Neural cell (in vitro differentiated cells): ENCODE data around the gene ZNF561. TPM values are rescaled to one million over a fixed set of nuclear protein-coding genes. Genes with fewer than 3 reads are reported as not detected.
"Not testable (repeated sequence)": the region's sequence is repeated elsewhere in the genome, so short reads cannot be mapped to it uniquely, and the experiment has no call there.

Source experiments
- H2AFZ ChIP-seq: fragments of 200-600, 300-800 bp; sonication (generic), shearing (Covaris generic); 2 replicates; pipeline ENCODE4 v1.6.0; 2014; ENCODE audit warnings: low read depth, mild to moderate bottlenecking, antibody characterized with exemption, low read length, moderate library complexity
- H3F3A ChIP-seq: fragments of 200-600 bp; shearing (Covaris generic); 2 replicates; pipeline ENCODE4 v1.6.1; 2016; ENCODE audit warnings: mild to moderate bottlenecking, moderate library complexity, mixed read lengths, antibody characterized with exemption, low read length; ENCODE audit not compliant: insufficient read depth, poor library complexity, severe bottlenecking
- H3K27ac ChIP-seq: fragments of 200-600, 300-800 bp; sonication (generic), shearing (Covaris generic); 2 replicates; pipeline ENCODE4 v1.5.1; 2014; ENCODE audit warnings: mild to moderate bottlenecking, low read length, moderate library complexity
- H3K27me3 ChIP-seq: fragments of 300-800, 200-600 bp; sonication (generic), shearing (Covaris generic); 2 replicates; pipeline ENCODE4 v1.6.0; 2014; ENCODE audit warnings: mild to moderate bottlenecking, low read depth, low read length, moderate library complexity; ENCODE audit not compliant: insufficient read depth
- H3K36me3 ChIP-seq: fragments of 300-800, 200-600 bp; sonication (generic), shearing (Covaris generic); 2 replicates; pipeline ENCODE4 v1.5.1; 2014; ENCODE audit warnings: mild to moderate bottlenecking, antibody characterized with exemption, low read length, moderate library complexity; ENCODE audit not compliant: insufficient read depth
- H3K4me2 ChIP-seq: fragments of 300-800, 200-600 bp; sonication (generic), shearing (Covaris generic); 2 replicates; pipeline ENCODE4 v1.6.0; 2014; ENCODE audit warnings: mild to moderate bottlenecking, low read length
- H3K4me3 ChIP-seq: fragments of 300-800, 200-600 bp; sonication (generic), shearing (Covaris generic); 2 replicates; pipeline ENCODE4 v1.5.1; 2014; ENCODE audit warnings: mild to moderate bottlenecking, low read length, moderate library complexity
- H3K79me2 ChIP-seq: fragments of 200-600 bp; shearing (Covaris generic); replicated peaks from 2 replicates; pipeline ENCODE4 v1.6.0; 2014; ENCODE audit warnings: mild to moderate bottlenecking, low read length, moderate library complexity; ENCODE audit not compliant: insufficient read depth
- H3K9ac ChIP-seq: fragments of 300-800, 200-600 bp; sonication (generic), shearing (Covaris generic); 2 replicates; pipeline ENCODE4 v1.6.1; 2016; ENCODE audit warnings: mild to moderate bottlenecking, low read length, mixed read lengths
- H3K9me2 ChIP-seq: fragments of 200-600 bp; shearing (Covaris generic); 2 replicates; pipeline ENCODE4 v1.6.1; 2016; ENCODE audit warnings: mild to moderate bottlenecking, low read length, mixed read lengths; ENCODE audit not compliant: insufficient read depth
- H3K9me3 ChIP-seq: fragments of 200-600, 300-800 bp; sonication (generic), shearing (Covaris generic); 2 replicates; pipeline ENCODE4 v1.6.1; 2016; ENCODE audit warnings: mild to moderate bottlenecking, mixed run types, low read length, moderate library complexity, mixed read lengths
- H4K20me1 ChIP-seq: fragments of 200-600 bp; shearing (Covaris generic); 2 replicates; pipeline ENCODE4 v1.6.1; 2016; ENCODE audit warnings: mild to moderate bottlenecking, mixed run types; ENCODE audit not compliant: insufficient read depth
- CTCF ChIP-seq: fragments of 450-650 bp; IDR thresholded peaks from 2 replicates; pipeline ENCODE4 v1.5.1; 2014; ENCODE audit warnings: antibody characterized with exemption, mild to moderate bottlenecking, moderate library complexity; ENCODE audit not compliant: poor library complexity, severe bottlenecking
- EP300 ChIP-seq: fragments of 450-650 bp; conservative IDR thresholded peaks from 2 replicates; pipeline ENCODE4 v1.6.1; 2014; ENCODE audit warnings: antibody characterized with exemption, mild to moderate bottlenecking, moderate library complexity; ENCODE audit not compliant: poor library complexity, severe bottlenecking
- EZH2 ChIP-seq: fragments of 200-600, 300-800 bp; shearing (Covaris generic), sonication (generic); IDR thresholded peaks from 2 replicates; pipeline ENCODE4 v1.6.1; 2014; ENCODE audit warnings: antibody characterized with exemption, low read length, borderline replicate concordance, mild to moderate bottlenecking; ENCODE audit not compliant: insufficient read depth, poor library complexity, severe bottlenecking
- MXI1 ChIP-seq: fragments of 450-650 bp; conservative IDR thresholded peaks from 2 replicates; pipeline ENCODE4 v1.6.1; 2014; ENCODE audit warnings: antibody characterized with exemption, mild to moderate bottlenecking; ENCODE audit not compliant: poor library complexity, severe bottlenecking
- POLR2AphosphoS5 ChIP-seq: IDR thresholded peaks from 2 replicates; pipeline ENCODE4 v1.6.1; 2012
- RAD21 ChIP-seq: fragments of 450-650 bp; conservative IDR thresholded peaks from 2 replicates; pipeline ENCODE4 v1.6.1; 2014; ENCODE audit warnings: antibody characterized with exemption, mild to moderate bottlenecking, moderate library complexity
- REST ChIP-seq: IDR thresholded peaks from 2 replicates; pipeline ENCODE4 v1.6.1; 2012; ENCODE audit warnings: borderline replicate concordance
- SMC3 ChIP-seq: fragments of 450-650 bp; conservative IDR thresholded peaks from 2 replicates; pipeline ENCODE4 v1.6.1; 2014; ENCODE audit warnings: antibody characterized with exemption, mild to moderate bottlenecking, moderate library complexity; ENCODE audit not compliant: poor library complexity
- TAF1 ChIP-seq: IDR thresholded peaks from 2 replicates; pipeline ENCODE4 v1.6.1; 2012; ENCODE audit warnings: low read depth
- polyA plus RNA-seq: library from polyadenylated mRNA; depleted of rRNA; stranded (reverse); fragments of >200 nt; gene quantifications from 2 replicates; pipeline ENCODE4 v1.2.3, GENCODE V29; 2014

The ZNF561 gene
- polyA plus RNA-seq, 1 donor from 2014 or later, result 35.5 TPM

DNA sequence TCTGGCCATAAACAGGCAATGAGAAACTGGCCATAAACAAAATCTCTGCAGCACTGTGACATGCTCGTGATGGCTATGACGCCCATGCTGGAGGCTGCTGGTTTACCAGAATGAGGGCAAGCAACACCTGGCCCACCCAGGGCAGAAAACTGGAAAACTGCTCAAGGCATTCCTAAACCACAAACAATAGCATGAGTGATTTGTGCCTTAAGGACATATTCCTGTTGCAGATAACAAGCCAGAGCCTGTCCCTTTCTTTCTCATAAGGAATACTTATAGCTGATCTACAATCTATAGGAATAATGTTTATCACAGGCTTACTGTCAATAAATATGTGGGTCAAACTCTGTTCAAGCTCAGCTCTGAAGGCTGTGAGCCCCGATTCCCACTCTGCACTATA is 30.4 kb upstream of the ZNF561 start:
- not testable (repeated sequence) for H3K36me3 ChIP-seq, H3K79me2 ChIP-seq, H3K9ac ChIP-seq, H3K9me3 ChIP-seq, H4K20me1 ChIP-seq, H2AFZ ChIP-seq, H3K4me3 ChIP-seq, H3K9me2 ChIP-seq, H3K27ac ChIP-seq, H3F3A ChIP-seq, H3K27me3 ChIP-seq, H3K4me2 ChIP-seq

DNA sequence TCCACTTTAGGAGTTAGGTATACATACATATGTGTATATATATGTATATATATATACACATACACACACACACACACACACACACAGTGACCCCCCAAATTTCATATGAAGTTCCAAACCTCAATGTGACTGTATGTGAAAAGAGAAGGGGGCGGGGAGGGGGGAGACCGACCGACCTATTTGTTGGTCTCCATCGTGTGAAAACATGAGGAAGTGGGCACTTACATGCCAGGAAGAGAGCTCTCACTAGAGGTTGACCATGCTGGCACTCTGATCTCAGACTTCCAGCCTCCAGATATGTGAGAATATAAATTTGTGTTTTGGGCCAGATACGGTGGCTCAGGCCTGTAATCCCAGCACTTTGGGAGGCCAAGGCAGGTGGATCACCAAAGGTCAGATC is 29.3 kb upstream of the ZNF561 start:
- no peak overlapping the region for H3K27ac ChIP-seq
- no peaks in the 10 kb centered on the region for H3F3A ChIP-seq
- TF ChIP-seq CTCF (no peak), SMC3 (no peak), POLR2AphosphoS5 (no peak), MXI1 (no peak), EP300 (no peak), EZH2 (no peak), TAF1 (no peak), RAD21 (no peak), REST (no peak)
- H3K27me3 ChIP-seq, result no peaks in the 10 kb centered on the region
- no peaks in the 10 kb centered on the region for H4K20me1 ChIP-seq
- H3K9me2 ChIP-seq, result no peaks in the 10 kb centered on the region
- no peaks in the 10 kb centered on the region for H3K79me2 ChIP-seq
- no peaks in the 10 kb centered on the region for H3K9me3 ChIP-seq
- no peak overlapping the region for H3K4me2 ChIP-seq
- peaks cover 4% of the 10 kb centered on the region for H3K36me3 ChIP-seq
- H3K9ac ChIP-seq, result no peak overlapping the region
- H2AFZ ChIP-seq, result no peak overlapping the region
- H3K4me3 ChIP-seq, result no peak overlapping the region

DNA sequence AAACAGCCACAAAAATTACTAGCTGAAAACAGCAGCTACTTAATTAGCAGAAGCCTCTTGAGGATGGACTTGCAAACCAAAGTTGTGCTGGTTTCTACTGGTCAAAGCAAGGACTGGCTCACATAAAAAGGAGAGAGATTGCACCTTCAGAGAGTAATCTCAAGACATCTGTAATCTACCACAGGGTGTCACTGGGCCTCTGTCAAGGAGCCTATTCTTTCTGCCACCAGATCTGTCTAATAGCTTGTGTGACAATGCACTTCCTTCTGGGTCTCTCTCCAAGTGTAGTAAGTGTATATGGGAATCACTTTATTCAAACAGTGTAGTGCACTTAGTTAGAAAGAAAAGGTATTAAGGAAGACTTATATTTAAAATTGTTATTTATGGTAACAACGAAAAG is 24.4 kb upstream of the ZNF561 start:
- Histone ChIP-seq H3K9me3 (no peaks in the 10 kb centered on the region), H3K9me2 (no peaks in the 10 kb centered on the region), H3K27me3 (no peaks in the 10 kb centered on the region), H3K36me3 (no peaks in the 10 kb centered on the region), H3K27ac (no peak overlapping the region), H3K4me3 (no peak overlapping the region), H3K9ac (no peak overlapping the region), H3K79me2 (no peaks in the 10 kb centered on the region), H2AFZ (no peak overlapping the region), H4K20me1 (no peaks in the 10 kb centered on the region), H3K4me2 (no peak overlapping the region), H3F3A (no peaks in the 10 kb centered on the region)
- TF ChIP-seq RAD21 (peak; percentile 45), CTCF (peak; percentile 32), SMC3 (peak; percentile 35), MXI1 (no peak)
